HG03139 (cell line): Measurements from ENCODE around the gene STPG4.

ENCODE experiments used
- ATAC-seq: cut with Tn5 transposase; IDR thresholded peaks from one replicate; pipeline ENCODE4 v1.9.1; 2021; ENCODE audit not compliant: unreplicated experiment

Gene STPG4

DNA sequence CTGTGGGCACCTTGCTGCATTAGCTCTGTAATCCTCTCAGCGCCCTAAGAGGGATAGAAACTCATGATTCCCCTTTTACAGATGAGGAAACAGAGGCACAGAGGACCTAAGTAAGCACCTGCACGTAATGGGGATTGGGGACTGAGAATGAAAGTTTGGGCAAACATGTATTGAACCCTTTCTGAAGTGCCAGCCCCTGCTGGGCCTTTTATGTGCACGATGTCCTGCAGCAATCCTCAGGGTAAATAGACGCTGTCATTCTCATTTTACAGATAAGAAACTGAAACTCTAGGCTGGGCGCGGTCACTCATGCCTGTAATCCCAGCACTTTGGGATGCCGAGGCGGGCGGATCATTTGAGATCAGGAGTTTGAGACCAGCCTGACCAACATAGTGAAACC lies 117.4 kb downstream of the STPG4 start:
- ATAC-seq, result no peak
